A549 (cell line): ENCODE measurements around the gene OSBPL6.

Experiments
- CHD2 ChIP-seq: fragments of 150-350 bp; IDR thresholded peaks from 2 replicates; pipeline ENCODE4 v1.6.1; 2014; ENCODE audit warnings: low read length; ENCODE audit not compliant: partially characterized antibody
- CTCF ChIP-seq: fragments of >200 bp; sonication (Bioruptor Twin); formaldehyde crosslinking; IDR thresholded peaks from 3 replicates; pipeline ENCODE4 v1.5.1; 2016
- EP300 ChIP-seq, 2 experiments: fragments of >200 bp; sonication (Bioruptor Twin); formaldehyde crosslinking; IDR thresholded peaks; 2 replicates in 1 of 2; 3 replicates in 1 of 2; pipeline ENCODE4 v1.6.1; 2016 to 2017
- GATA3 ChIP-seq: IDR thresholded peaks from 2 replicates; pipeline ENCODE4 v1.6.1; 2012; ENCODE audit warnings: borderline replicate concordance
- POLR2A ChIP-seq: IDR thresholded peaks from 2 replicates; pipeline ENCODE4 v1.6.1; 2012; ENCODE audit warnings: mild to moderate bottlenecking, low read length
- RFX5 ChIP-seq: fragments of 450-650 bp; IDR thresholded peaks from 2 replicates; pipeline ENCODE4 v1.7.1; 2014; ENCODE audit warnings: antibody characterized with exemption, mild to moderate bottlenecking, moderate library complexity
- SREBF2 ChIP-seq: fragments of 450-650 bp; IDR thresholded peaks from 2 replicates; pipeline ENCODE4 v1.6.1; 2014; ENCODE audit warnings: mild to moderate bottlenecking, moderate library complexity

DNA sequence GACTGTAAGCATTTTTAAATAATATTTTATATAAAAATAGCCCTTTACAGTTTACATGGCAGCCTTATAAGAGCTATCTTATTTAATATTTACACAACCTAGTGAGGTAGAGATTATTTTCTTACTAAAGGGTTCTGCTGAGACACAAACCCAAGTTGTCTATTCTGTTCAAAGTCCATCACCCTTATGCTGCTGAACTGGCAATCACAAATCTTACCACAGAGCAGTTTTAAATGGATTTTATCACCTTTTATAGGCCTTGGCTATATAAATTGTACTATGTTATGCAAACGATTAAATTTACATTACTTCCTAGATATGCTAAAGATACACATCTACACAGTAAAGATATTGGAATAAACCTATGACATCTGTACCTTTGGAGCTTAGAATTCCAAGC, 41.3 kb upstream of the OSBPL6 start:
- TF ChIP-seq POLR2A (no peak), GATA3 (no peak), CTCF (no peak), EP300 (IDR thresholded peaks at IDR 0.05) (no peak), CHD2 (no peak), SREBF2 (no peak), RFX5 (no peak)
